NCI-H82 (cell line): Measurements from ENCODE around the gene CCDC142.

Experiments used
- DNase-seq: peaks from one replicate; lab custom pipeline; 2025; lab: John Stamatoyannopoulos, UW

CCDC142 gene

GRCh38 chr2:74482801-74483674 is at the start of gene CCDC142, which contains the start of gene TTC31:
TSS of gene CCDC142 (minus strand) at chr2:74482998. CDS start at chr2:74482837, 161 bp downstream.
TSS of gene TTC31 (plus strand) at chr2:74483081. CDS start at chr2:74483096, 15 bp downstream.
- DNase-seq = peak; percentile 99

GRCh38 chr2:74532222-74532621 is 49.4 kb upstream of the CCDC142 start:
- DNase-seq = peak; percentile 65

- DNase-seq = no peak
These were observed 48.9 kb upstream of the CCDC142 start for GRCh38 chr2:74531666-74532065.

- DNase-seq = peak; percentile 68
These were observed 47.7 kb upstream of the CCDC142 start for GRCh38 chr2:74530239-74531187.

GRCh38 chr2:74529357-74530238 is 46.8 kb upstream of the CCDC142 start, which contains the start of the genes AUP1 and HTRA2:
TSS of gene AUP1 (minus strand) at chr2:74529706. CDS start at chr2:74529629, 77 bp downstream.
TSS of gene HTRA2 (plus strand) at chr2:74529933. CDS start at chr2:74530007, 74 bp downstream.
- peak; percentile 100 for DNase-seq

- DNase-seq = no peak
These were observed 46.0 kb upstream of the CCDC142 start for GRCh38 chr2:74528600-74529356.

GRCh38 chr2:74527741-74528140 is 44.9 kb upstream of the CCDC142 start:
- DNase-seq = no peak

- DNase-seq = no peak
These were observed 43.9 kb upstream of the CCDC142 start for GRCh38 chr2:74526649-74527230.

GRCh38 chr2:74525717-74526648 is 43.2 kb upstream of the CCDC142 start, which contains the start of gene DQX1:
TSS of gene DQX1 (minus strand) at chr2:74526231. CDS start at chr2:74525729, 502 bp downstream.
- peak; percentile 75 for DNase-seq

GRCh38 chr2:74524955-74525716 is 42.3 kb upstream of the CCDC142 start:
- DNase-seq = no peak

- no peak for DNase-seq
These were observed 41.2 kb upstream of the CCDC142 start for GRCh38 chr2:74524005-74524404.

- no peak for DNase-seq
These were observed 39.7 kb upstream of the CCDC142 start for GRCh38 chr2:74522516-74522915.

GRCh38 chr2:74516650-74517049 is 33.9 kb upstream of the CCDC142 start:
- no peak for DNase-seq

- peak; percentile 68 for DNase-seq
These were observed 33.3 kb upstream of the CCDC142 start for GRCh38 chr2:74515981-74516633.

GRCh38 chr2:74515271-74515980 is 32.6 kb upstream of the CCDC142 start:
- DNase-seq = no peak

GRCh38 chr2:74514368-74515270 is 31.8 kb upstream of the CCDC142 start, which contains the start of gene TLX2:
TSS of gene TLX2 (plus strand) at chr2:74514450. CDS start at chr2:74514807, 357 bp downstream.
- DNase-seq = no peak
